Measurements from ENCODE around the gene AMN.

The AMN gene

DNA sequence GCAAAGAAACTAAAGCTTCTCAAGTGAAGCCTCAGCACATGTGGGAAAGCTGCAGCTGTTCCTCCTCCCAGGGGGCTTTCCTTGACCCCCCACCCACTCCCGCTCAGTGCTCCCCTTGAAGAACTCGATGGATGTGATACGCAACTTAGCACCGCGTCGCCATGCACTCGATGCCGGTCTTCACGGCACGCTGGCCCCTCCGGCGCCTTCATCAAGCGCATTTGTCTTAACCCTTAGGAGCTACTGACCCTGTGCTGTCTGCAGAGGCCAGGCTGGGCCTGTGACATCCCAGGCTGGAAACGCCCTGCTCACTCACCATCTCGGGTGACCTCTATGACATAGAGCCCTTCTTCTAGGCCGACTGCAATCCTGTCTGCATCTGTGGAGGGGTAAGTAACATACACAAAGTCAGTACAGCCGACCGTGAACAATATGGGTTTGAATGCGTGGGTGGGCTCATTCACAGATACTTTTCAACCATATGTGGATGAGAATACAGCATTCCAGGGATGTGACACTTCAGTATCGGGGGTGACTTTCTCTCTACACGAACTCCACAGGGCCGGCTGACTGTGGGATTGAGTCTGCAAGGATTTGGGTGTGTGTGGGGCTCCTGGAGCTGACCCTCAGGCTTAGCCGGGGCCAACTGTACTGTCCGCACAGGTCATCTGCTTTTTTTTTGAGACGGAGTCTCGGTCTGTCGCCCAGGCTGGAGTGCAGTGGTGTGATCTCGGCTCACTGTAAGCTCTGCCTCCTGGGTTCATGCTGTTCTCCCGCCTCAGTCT is 23.1 kb downstream of the AMN start:
- no peak for DNase-seq

DNA sequence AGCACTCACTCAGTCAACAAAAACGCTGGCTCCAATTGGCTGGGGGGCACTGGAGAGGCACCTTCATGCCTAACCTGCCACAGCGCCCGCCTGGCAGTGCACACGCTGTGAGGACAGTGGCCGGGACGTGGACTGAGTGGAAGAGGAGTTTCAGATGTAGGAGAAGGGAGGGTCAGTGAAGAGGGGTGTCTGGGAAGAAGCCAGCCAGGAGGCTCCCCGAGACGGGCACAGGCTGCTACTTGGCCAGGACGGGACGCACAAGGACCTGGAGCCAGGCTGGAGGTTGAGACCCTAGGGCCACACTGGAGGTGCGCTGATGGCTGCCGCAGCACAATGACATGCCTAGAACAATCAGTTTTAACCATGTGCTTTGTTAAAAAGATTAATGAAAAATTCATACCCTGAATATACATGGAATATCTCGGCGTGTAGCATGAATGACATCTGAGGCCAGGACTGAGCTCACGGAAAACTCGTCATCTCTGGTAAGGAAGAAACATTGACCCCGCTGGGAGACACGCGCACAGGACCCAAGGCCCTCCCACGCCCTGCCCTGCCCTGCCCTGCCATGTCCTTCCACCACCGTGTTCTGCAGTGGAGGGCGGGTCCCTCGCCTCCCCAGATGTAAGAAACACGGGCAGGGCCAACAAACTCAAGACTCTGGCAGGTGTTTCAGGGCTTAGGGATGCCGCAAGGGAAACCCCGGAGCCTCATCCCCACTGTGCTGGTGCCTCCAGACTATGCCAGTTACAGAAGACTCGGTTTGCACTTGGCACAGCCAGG is 25.0 kb downstream of the AMN start:
- no peak for DNase-seq

DNA sequence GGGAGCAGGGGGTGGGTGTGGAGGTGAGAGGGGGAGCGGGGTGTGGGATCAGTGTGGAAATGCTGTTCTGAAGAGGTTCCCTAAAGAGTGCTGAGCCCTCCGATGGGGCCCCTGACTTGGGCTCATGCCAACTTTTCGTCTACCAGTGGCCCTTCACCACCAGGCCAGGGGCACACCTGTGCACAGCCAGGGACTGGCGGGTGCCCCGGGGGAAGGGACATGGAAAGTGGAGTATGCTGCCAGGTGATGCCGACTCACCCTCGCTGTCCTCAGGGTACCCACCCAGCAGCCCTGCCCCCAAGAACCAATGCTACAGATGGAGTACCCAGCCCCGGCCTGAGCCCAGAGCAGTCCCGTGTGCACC is 26.2 kb downstream of the AMN start:
- no peak for DNase-seq

DNA sequence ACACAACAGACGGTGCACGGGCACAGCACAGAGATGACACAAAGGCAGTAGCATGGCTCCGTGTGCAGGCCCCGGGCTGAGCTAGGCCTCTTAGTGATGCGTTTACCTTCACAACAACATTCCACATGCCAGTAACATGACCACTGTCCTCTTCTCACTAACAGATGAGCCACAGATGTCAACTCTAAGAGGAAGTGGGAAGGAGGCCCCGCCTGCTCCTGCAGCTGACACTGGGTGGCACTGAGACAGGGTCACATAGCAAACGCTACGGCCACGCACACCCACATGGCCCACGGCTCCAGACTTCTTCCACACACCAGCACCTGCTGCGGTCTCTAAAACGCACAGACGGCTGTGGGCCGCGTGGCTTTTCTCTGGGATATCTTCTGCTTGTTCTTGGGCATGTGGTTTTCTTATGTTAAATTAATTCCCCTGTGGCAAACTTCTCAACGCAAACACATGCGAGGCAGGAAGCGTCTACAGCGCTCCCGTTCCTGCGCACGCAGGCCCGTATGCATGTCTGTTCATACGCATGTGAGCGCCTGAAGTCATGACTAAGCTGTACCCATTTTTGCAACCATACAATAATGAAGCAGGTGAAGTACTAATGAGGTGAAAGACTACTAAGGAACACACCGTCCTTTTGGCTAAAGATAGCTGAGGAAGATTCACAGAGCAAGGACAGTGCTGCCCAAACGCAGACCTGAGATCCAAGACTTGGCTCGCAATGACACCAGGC is 26.8 kb downstream of the AMN start:
- DNase-seq, result peak; percentile 62 to 88

DNA sequence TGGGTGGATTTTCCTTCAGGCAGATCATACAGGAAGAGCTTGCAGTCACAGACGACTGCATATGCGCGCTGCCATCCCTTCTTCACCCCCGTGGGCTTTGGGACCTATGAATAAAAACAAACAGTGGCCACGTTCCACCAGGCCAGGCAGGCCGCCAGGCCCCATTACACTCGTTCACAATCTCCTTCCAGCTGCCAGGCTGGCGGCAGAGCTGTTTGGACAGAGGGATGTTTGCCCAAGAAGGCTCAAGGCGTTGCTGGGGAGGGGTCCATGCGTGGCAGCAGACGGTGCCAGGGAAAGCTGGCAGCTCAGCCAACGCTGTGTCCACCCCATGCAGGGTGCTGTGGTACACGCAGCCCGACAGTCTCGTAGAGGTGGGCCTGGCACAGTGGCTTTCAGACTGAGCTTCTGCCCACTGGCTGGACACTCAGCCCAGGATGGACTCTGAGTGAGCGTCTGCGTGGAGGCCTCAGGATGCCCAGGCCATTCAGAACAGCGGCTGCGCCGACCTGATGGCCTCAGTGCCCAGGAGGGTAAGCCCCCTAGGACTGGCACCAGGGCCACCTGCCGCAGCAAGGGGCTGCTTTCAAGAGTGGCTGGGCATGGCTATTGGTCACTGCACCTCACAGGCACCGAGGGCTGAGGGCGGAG is 27.5 kb downstream of the AMN start:
- no peak for DNase-seq

DNA sequence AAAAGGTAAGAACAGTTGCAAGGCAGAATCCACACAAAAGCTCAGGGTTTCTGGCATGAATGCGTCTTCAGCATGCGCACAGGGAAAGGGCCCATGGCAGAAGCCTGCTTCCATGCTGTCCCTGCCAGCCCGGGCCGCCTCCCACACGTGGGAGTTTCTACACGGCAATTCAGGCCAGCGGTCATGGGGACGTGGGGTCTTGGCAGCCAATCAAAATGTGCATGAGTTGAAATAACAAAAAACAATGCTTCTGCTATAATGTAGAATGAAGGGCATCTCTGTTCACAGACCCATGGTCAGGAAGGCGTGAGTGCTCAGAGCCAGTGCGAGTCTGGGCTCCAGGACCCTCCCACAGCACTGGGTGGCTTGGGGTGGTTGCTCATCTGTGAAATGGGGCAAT is 28.6 kb downstream of the AMN start:
- no peak for DNase-seq

DNA sequence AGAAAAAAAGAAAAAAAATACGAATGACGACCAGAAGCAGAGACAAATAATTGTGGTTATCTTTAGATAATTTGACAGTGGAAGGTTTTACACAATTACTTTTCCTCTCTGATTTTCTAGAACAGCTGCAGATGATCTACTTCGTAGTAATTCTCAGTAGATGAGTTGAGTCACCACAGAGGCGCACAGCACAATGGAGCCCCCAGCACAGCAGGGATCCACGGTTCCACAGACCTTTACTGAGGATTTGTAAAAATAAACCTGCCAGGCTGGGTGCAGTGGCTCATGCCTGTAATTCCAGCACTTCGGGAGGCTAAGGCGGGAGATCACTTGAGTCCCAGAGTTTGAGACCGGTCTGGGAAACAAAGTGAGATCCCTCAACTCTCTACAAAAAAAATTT is 29.3 kb downstream of the AMN start:
- no peak for DNase-seq

DNA sequence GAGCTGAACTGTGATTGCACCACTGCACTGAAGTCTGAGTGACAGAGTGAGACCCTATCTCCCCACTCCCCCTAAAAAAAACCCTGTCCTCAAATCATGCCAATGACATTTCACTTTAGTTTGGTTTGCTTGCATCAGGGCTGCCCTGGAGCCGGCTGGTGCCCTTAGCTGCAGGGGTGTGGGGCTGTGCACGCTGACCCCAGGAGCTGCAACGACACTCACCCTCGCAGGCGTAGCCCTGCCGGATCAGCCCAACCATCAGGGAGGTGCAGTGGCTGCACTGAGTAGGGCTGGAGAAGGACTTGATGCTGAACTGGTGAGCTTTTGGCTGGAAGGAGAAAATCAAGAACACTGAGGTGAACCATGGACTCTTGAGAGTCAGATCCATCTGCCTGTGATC is 29.8 kb downstream of the AMN start:
- no peak for DNase-seq

DNA sequence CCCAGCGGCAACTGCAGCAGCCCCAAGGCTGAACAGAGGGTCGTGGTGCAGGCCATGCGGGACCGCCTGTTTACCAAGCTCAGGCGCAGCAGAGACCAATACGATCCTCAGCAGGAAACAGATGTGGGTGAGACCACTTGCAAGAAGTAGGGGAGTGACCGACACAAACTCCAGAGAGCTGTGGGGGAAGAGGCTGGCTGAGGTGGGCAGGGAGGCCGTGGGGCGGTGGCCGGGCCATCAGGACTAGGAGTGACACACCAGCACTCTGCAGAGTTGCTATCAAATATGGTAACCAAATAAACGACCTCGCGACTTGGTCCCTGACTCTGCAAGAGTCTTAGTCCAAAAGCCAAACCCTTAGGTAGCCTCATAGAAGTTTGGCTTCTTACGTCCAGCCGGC is 30.6 kb downstream of the AMN start:
- no peak for DNase-seq

DNA sequence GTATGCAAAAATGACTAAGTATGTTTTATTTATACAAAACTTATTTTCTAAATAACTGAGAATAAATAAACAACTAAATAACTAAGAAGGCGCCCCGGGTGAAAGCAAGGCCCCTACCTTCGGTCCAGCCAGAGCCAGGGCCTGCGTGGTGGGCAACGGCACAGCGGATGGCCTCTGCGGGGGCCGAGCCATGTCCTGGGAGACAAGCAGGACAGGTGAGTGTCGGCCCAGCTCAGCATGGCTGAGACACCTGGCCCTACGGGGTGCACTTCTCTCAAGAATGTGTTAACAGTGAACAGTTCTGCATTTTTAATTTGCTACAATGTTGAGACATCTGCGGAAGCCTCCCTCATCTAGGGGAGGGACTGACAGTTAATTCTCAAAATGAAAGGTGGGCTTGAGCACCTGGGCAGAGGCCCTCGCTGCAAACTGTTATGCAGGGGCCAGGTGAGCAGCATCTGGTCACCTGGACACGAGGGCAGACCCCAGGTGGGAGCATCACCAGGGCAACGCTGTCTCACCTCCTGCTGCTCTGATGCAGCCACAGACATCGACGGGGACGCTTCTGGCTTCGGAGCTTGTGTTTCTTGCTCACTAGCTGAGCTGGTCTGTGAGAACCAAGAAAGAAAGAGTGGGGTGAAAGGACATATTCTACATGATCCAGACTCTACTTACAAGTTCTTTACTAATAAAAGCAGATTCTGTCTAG is 31.8 kb downstream of the AMN start:
- DNase-seq, result no peak

DNA sequence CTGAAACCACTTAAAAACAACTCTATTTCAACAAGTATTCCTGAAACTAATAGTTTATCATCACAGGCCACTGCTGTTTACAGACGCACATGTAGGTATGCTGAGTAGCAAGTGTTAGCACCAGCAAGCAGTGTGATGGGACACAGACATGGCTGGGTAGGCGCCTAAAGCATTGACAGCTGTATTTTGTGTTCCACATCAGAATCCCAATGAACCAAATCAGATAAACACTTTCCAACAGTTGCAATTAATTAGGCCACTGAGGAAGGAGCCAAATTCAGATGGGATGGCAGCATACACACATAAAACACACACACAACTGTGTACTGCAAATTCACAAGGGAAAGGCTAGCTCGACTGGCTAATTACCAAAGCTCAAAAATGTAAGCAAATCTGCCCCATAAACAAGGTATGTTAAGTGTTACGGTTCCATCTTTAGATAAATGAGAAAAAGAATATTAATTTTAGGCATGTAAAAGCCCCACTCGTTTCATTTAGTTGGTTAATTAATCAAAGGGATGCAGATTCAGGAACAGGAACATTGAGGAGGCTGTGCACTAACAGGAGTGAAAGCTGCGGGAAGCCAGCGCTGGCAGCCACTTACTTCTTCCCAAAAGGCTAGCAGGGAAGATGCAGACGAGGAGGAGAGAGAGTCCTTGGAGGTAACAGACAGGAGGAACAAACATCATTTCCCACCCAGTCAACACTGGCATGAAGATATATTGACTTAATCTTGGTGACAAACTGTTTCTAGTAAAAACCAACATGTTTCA is 33.4 kb downstream of the AMN start:
- no peak for DNase-seq

DNA sequence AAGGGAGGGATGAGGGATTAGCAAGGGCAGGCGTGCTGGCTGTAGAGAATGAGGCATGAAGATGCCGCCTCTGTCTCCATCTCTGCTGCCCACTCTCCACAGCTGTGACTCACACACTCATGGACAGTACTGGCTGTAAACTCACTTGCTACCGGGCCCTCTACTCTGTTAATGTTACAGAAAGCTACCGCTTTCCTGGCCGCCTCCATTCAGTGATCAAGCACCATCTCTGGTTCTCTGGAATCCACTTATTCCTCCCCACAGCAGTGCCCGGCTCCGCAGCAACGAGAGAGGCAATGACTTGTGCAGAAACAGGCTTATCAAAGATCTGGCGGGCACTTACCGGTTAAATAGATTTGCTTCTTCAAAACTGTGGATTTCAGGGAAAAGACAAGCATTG is 34.8 kb downstream of the AMN start:
- DNase-seq, result peak in 1 of 2 donors; percentile 53

DNA sequence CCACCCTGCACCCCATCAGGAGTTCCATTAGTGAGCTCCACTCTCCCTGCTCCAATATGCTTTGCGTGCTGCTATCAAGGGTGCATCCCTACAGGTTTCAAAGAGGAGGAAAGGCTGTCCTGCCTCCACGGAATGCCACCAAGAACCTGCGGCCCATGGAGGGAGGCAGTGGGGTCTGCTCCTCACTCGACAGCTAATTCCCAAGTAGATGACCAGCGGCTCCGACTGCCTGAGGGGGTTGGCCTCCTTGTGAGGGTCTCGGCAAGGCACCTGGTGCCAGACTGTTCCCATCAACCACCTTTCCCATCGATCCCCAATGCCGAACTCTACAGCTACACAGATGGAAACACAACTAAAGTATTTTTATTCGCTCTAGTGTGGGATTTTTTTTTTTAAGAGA is 36.0 kb downstream of the AMN start:
- no peak for DNase-seq

DNA sequence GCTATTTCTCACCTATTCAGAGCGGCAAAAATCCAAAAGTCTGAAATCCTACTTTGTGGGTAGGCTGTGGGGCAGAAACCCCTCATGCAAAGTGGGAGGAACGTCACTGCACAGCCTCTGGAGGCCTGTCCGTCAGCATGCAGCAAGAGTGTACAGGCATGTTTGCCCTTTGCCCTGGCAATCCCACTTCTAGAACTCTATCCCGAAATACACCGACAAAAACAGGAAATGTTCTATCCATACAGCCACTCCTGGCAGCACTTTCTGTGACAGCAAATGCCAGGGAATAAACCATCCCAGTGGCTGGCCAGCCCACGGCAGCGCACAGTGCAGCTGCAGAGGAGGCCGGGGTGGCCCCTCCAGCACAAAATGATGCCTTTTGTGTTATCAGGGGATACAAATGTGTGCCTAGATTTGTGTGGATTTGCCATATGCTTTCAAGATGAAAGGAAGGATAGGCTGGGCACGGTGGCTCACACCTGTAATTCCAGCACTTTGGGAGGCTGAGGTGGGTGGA is 39.7 kb downstream of the AMN start:
- no peak for DNase-seq

DNA sequence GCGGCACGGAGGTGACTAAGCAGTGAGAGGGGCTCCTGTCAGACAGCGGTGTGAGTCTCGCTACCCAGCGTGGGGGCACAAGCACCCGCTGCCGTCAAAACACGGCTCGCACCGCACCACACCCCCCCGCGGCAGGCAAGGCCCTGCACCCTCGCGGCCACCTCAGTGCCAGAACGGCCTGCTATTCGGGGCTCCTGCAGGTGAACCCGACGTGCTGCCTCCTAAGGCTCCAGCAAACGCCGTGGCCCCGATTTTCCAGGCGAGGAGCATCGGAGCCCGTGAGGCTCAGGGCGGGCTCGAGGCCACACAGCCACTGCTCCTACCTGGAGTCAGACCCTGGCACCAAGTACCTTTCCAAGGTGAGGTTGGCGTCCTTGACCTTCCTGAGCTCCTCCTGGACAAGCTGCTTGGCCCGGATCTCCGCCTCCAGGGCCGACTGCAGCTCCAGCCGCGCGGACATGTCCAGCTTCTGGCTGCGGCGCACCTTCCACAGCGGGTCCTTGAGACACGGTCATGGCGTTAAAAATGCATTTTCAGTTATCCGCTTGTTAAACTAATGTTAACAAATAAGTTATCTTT is 41.8 kb downstream of the AMN start:
- DNase-seq, result no peak

DNA sequence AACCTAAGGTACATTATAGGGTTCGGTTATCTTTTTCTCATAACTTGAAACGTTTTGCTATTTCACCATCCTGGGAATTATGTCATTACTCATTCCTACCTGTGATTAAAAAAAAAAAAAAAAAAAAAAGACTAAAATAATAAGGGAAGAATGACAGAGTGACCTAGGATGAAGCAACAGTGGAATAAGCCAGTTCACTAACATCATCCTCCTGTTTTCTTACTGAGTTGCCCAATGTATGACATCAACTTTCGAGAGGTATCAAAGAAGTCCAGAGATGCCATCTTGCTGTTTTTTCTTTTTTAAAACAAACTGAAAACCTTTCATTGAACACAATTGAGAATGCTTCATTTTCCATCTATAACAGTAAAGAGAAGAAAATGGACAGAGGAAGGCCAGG is 42.8 kb downstream of the AMN start:
- peak; percentile 7 to 17 for DNase-seq

DNA sequence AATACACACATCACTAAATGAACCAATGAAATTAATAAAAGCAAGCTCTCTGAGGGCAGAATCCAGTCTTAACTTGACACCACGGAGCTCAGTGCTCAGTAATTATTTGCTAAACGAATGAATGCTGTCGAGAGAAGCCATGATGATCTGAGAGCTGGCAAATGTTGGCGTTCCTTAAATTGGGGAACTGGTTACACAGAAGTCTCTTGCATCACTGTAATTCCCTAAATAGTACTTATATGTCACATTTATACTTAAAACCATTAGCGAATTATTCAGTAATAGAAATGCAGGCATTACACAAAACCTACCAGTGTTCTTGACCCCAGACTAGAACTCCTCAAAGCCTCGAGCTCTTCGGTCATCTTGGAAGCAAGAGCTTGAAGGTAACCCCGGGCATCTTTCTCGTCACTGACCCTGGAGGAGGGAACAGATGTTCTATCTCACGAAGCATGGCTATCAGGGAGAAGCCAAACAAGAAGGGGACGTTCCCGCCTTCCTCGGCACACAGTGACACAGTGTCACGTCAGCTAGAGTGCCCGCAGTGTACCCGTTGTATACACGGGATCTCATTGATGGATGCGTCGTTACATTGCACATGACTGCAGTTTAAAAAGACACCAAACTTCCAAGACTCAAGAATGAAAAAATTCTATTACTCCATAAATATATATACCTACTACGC is 43.6 kb downstream of the AMN start:
- peak; percentile 53 to 54 for DNase-seq

DNA sequence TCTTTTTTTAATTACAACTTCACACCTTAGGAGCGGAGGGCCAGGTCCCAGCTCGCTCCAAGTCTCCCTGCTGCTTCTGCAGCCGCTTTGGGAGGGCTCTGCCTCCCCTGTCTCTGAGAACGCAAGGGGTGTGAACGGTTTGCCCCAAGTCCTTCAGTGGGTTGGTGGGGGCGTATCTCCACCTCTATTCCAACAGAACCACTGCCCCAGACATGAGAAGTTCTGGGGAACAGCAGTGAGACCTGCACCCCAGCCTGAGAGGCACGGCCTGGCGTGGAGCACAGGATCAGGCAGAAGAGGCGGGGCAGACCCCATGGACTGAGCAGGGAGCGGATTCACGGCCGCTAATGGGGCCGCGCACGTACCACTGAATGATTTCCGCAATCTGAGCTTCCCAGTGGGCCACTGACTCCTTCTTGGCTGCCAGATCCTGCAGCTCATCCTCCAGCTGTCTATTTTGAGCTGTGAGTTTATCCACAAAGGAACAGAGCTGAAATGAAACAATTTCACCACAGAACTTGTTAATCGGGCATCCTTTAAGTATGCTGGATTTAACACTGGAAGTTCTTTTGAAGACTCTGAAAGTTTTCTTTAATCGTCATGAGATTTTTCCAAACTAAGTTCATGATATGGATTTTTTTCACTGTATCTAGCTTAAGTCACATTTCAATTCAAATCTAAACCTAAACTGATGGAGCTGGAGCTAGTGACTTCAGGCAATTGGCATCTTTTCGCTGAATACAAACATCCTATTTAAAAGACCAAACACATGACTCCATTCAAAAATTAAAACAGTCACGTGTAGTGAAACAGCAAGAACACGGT is 44.4 kb downstream of the AMN start:
- no peak for DNase-seq

DNA sequence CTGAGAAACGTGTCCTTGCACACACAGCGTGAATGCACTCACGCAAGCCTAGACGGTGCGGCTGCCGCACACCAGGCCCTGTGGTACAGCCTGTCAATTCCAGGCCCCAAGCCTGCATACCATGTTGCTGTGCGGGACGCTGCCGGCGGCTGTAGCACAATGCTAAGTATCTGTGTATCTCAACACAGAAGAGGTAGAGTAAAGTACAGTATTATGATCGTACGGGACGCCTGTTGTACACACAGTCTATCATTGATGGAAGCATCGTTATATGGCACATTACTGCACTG is 45.0 kb downstream of the AMN start:
- DNase-seq, result no peak

DNA sequence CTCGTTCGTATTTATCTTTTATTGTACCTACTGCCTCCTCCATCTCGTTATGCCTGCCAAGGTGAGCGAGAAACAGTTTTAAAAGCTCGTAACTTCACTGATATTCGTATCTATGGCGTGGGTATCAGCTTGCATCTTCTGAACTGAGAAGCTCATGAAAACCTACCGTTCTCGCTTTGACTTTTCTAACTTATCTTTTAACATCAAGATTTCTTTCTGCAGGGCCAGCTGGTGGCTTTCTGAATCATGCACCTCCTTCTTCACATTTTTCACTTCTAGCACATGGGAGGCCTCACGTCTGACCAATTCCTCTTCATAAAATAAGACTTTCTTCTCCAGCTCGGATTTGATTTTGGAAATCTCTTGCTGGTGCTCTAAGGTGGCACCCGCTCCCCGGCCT is 45.8 kb downstream of the AMN start:
- no peak for DNase-seq

Measured in inflammatory macrophage (primary cell).